MV-4-11 (cell line): Measurements from ENCODE around the gene CIDEA.

Experiments used
- DNase-seq: peaks from one replicate; lab custom pipeline; 2025; lab: John Stamatoyannopoulos, UW

Gene CIDEA

GRCh38 chr18:12301263-12302005 lies 47.3 kb downstream of the CIDEA start:
- no peak for DNase-seq

- DNase-seq, result peak; percentile 15
Measured at GRCh38 chr18:12302391-12303147, 48.4 kb downstream of the CIDEA start.

GRCh38 chr18:12304351-12305210 lies 50.4 kb downstream of the CIDEA start:
- no peak for DNase-seq

GRCh38 chr18:12305211-12305610 lies 51.0 kb downstream of the CIDEA start:
- no peak for DNase-seq

- DNase-seq, result no peak
Measured at GRCh38 chr18:12305930-12306629, 51.9 kb downstream of the CIDEA start.

- peak; percentile 53 for DNase-seq
Measured at GRCh38 chr18:12306752-12307700, 52.9 kb downstream of the CIDEA start.

GRCh38 chr18:12307701-12308385 lies 53.7 kb downstream of the CIDEA start, which contains the start of gene TUBB6:
Gene TUBB6 (plus strand): TSS chr18:12308241. CDS start chr18:12308293, 52 bp downstream.
- DNase-seq, result peak; percentile 40

- DNase-seq, result peak; percentile 87
Measured at GRCh38 chr18:12308386-12309100, 54.4 kb downstream of the CIDEA start.

GRCh38 chr18:12309683-12310198 lies 55.6 kb downstream of the CIDEA start:
- DNase-seq, result peak; percentile 43

- DNase-seq, result peak; percentile 39
Measured at GRCh38 chr18:12310762-12311161, 56.6 kb downstream of the CIDEA start.

- DNase-seq, result no peak
Measured at GRCh38 chr18:12312976-12313375, 58.8 kb downstream of the CIDEA start.

- no peak for DNase-seq
Measured at GRCh38 chr18:12313530-12314245, 59.5 kb downstream of the CIDEA start.

GRCh38 chr18:12314591-12315305 lies 60.6 kb downstream of the CIDEA start:
- DNase-seq, result peak; percentile 52

GRCh38 chr18:12315490-12315889 lies 61.3 kb downstream of the CIDEA start:
- DNase-seq, result no peak

GRCh38 chr18:12315911-12316310 lies 61.8 kb downstream of the CIDEA start:
- DNase-seq, result no peak

- peak; percentile 77 for DNase-seq
Measured at GRCh38 chr18:12317664-12318333, 63.6 kb downstream of the CIDEA start.

GRCh38 chr18:12318334-12318697 lies 64.2 kb downstream of the CIDEA start:
- DNase-seq, result no peak
